SKM-1 treated with dmso at 0.1 percent for 144 hours (cell line): Measurements from ENCODE around the gene DGKH.
"Not testable (repeated sequence)": the region's sequence is repeated elsewhere in the genome, so short reads cannot be mapped to it uniquely, and the experiment has no call there.

ENCODE experiments used
- DNase-seq: peaks from one replicate; lab custom pipeline; 2025; ENCODE audit not compliant: unreplicated experiment; lab: John Stamatoyannopoulos, UW

The DGKH gene

GRCh38 chr13:42219876-42220275 is 171.4 kb downstream of the DGKH start:
- no peak for DNase-seq

GRCh38 chr13:42221121-42221765 is 172.8 kb downstream of the DGKH start:
- DNase-seq = no peak

DNA sequence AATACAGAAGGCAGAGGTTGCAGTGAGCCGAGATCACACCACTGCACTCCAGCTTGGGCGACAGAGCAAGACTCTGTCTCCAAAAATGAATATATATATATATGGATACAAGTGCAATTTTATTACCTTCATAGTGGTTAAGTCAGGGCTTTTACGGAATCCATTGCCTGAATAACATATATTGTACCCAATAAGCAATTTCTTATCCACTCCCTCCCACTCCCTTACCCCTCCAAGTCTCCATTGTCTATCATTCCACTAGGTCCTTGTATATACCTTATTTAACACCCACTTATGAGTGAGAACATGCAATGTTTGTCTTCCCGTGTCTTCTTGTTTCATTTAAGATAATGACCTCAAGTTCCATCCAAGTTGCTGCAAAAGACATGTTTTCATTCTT is 175.2 kb downstream of the DGKH start:
- no peak for DNase-seq

GRCh38 chr13:42225051-42225450 is 176.6 kb downstream of the DGKH start:
- DNase-seq = no peak

DNA sequence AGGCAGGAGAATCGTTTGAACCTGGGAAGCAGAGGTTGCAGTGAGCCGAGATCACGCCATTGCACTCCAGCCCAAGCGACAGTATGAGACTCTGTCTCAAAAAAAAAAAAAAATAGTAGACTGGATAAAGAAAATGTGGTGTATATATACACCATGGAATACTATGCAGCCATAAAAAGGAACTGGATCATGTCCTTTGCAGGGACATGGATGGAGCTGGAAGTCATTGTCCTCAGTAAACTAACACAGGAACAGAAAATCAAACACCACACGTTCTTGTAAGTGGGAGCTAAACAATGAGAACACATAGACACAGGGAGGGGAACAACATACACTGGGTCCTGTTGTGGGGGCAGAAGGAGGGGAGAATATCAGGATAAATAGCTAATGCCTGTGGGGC is 178.3 kb downstream of the DGKH start:
- DNase-seq = not testable (repeated sequence)

DNA sequence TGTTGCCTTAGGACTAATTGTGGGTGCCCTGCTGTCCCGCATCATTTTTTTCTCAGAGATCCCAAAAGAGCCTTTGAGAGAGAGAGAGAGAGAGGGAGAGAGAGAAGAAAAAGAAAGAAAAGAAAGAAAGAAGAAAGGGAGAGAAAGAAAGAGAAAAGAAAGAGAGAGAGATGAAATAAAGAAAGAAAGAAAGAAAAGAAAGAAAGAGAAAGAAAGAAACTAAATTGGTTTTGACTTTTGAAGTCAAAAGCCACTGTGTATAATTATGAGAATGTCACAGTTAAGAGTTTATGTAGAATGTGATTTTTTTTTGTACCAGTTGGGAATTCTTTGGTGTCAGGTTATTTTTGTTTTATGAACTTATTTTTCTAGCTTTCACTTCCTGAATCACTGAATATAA is 180.1 kb downstream of the DGKH start:
- no peak for DNase-seq

- no peak for DNase-seq
These were observed 180.8 kb downstream of the DGKH start for GRCh38 chr13:42229287-42229686.

DNA sequence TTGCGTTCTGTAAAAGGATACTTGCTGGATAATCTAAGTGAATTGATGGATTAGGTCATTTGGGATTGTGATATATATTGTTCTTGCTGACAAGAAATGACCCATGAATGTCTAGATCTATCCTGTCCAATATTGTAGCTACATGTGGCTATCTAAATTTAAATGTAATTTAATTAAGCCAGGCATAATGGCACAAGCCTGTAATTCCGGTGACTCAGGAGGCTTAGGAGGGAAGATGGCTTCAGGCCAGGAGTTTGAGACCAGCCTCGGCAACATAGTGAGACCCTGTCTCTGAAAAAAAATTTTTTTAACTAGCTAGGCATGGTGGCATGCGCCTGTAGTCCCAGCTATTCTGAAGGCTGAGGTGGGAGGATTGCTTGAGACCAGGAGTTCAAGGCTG is 184.2 kb downstream of the DGKH start:
- no peak for DNase-seq

DNA sequence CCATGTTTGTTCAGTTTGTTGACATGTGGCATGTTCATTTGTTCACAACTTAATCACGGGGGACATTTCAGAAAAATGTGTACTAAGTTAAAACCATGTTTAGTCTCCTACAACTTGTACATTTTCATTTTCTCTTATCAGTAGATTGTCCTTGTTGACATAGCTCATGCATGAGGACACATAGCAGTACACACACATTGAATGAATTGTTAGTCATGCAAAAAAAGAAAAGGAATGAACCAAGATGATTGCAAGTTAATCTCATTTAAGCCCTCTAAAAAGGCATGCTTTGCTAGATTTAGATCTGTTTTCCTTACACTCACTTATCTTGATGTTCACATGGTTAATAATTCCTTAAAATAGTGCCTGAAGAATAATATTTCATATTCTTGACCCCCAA is 185.3 kb downstream of the DGKH start:
- no peak for DNase-seq

DNA sequence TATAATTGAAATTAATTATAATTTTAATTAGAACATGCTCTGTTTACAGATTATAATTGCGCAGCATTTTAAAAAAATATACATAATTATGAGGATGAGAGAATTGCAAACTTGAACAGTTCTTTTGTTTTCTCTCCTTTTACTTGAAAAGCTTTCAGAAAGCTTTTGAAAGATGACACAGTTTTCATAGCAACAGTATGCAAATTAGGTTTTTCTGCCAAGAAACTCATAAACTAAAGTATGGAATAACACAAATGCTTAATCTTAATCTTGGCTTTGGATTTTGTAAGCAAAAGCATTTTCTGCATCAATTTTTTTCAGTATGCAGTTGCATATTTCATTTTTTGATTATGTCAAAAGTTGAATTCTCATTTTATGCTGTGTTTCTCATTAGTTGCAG is 190.7 kb downstream of the DGKH start:
- no peak for DNase-seq

GRCh38 chr13:42239644-42240043 is 191.2 kb downstream of the DGKH start:
- no peak for DNase-seq

- no peak for DNase-seq
These were observed 198.1 kb downstream of the DGKH start for GRCh38 chr13:42246541-42246940.

DNA sequence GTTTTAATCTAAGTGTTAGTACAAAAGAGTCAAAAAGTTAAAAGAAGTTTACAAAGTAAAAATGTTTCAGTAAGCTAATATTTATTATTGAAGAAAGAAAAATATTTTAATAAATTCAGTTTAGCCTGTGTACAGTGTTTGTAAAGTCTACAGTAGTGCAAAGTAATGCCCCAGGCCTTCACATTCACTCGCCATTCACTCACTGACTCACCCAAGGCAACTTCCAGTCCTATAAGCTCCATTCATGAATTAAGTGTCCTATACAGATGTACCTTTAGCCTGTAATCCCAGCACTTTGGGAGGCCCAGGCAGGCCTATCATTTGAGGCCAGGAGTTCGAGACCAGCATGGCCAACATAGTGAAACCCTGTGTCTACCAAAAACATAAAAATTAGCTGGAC is 199.4 kb downstream of the DGKH start:
- DNase-seq = no peak

DNA sequence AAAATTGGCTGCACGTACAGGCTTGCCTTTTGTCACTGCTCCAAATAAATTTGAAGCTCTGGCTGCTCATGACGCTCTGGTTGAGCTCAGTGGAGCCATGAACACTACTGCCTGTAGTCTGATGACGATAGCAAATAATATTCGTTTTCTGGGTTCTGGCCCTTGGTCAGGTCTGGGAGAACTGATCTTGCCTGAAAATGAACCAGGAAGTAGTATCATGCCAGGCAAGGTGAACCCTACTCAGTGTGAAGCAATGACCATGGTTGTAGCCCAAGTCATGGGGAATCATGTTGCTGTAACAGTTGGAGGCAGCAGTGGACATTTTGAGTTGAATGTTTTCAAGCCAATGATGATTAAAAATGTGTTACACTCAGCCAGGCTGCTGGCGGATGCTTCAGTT is 207.4 kb downstream of the DGKH start:
- DNase-seq = no peak

DNA sequence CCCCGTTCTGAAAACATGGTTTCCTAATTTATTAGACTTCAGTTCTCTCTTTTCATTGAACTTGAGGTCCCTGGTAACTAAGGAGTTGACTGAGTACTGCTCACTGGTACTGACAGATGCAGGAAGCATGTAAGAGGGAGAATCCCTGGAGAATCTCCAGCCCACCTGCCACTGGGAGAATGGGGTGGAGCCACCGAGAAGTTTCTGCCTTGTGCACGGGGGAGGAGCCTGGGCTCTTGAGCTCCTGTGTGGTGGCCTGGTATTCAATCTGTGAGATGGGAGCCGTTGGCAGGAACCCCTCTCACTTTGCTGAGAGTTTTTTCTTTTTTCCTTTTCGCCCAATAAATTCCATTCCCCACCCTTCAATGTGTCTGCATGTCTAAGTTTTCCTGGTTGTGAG is 210.3 kb downstream of the DGKH start:
- no peak for DNase-seq

GRCh38 chr13:42259515-42259914 is 211.1 kb downstream of the DGKH start:
- no peak for DNase-seq

DNA sequence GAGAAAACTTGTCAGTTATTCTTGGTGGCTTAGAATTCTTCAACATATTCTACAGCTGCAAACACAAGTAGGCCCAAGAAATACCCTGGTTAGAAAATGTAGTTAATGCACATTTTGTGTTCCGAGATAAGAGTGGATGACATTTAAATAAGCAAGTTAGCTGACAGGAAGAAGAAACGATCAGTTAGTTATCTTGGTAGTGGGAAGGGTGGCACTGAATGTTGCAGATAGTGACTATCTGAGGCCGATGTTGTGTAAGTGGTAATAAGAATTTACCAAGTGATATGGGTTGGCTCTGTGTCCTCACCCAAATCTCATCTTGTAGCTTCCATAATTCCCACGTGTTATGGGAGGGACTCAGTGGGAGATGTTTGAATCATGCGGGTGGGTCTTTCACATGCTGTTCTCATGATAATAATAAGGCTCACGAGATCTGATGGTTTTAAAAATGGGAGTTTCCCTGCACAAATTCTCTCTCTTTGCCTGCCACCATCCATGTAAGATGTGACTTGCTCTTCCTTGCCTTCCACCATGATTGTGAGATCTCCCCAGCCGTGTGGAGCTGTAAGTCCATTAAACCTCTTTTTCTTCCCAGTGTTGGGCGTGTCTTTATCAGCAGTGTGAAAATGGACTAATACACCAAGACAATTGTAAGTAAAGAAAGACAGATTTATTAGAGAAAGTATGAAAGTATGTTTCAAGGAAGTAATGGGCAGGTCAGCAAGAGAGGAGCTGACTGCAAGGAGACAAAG is 212.6 kb downstream of the DGKH start:
- no peak for DNase-seq

- no peak for DNase-seq
These were observed 218.0 kb downstream of the DGKH start for GRCh38 chr13:42266473-42266872.

- DNase-seq = no peak
These were observed 221.9 kb downstream of the DGKH start for GRCh38 chr13:42270160-42270856.

DNA sequence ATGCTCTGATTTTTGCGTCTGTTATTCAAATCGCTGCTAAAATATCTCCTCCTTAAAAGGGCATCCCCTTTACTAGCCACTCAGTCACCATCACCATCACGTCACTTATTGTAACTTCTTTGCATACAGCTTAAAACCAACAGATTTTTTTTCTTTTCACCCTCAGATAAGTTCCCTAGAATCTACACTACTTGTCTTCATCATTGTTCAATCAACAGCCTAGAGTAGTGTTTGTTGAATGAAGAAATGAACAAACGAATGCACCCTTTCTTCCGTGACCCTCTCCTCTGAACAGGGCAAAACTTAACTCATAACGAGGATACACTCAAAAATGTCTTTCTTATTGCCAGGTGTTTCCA is 222.4 kb downstream of the DGKH start:
- no peak for DNase-seq

DNA sequence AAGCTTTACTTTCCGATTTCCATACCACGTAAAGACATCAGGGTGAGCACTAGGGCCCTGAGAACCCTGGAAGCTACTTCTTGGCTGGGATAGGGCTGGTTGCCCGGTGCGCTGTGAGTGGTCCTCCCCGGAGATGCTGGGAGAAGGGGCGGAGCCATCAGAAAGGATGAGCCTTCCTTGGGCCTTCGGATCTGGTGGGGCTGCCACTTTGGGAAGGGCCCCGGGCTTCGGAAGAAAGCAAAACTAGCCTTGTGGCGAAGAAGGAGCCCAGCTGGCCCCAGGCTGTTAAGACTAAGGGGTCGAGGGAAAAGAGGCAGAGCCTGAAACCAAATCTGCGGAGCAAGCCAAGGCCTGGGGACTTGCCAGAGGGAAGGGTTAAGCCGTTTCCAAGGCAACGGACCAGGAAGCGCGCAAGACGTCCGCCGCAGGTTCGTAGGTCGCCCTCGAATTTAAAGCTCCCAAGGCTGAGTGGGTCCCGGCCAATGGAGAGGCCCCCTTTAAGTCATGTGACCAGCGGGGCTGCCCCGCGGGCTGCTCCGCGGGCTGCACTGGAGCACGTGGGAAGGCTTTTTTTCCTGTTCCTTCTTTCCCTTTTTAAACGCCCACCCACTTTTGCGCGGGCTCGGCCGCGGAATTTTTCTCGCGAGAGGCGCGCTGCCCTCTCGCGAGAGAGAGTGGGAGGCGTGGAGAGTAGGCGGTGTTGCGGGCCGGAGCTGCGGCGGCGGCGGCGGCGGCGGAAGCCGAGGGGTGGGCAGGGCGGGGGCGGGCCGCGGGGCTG is 223.1 kb downstream of the DGKH start:
- peak; percentile 98 for DNase-seq
